ACC112 (cell line): ENCODE results near the gene HSBP1L1.
"Not testable (repeated sequence)": the region's sequence is repeated elsewhere in the genome, so short reads cannot be mapped to it uniquely, and the experiment has no call there.

Experiments used
- H2AFZ ChIP-seq: fragments of 200-600 bp; sonication (generic); one replicate; pipeline ENCODE4 v1.6.0; 2017; ENCODE audit warnings: antibody characterized with exemption, low read length; ENCODE audit not compliant: unreplicated experiment
- H3K27ac ChIP-seq: fragments of 200-600 bp; sonication (generic); 2 replicates; pipeline ENCODE4 v1.5.1; 2014; ENCODE audit warnings: low read depth, mild to moderate bottlenecking, antibody characterized with exemption, low read length, moderate library complexity
- H3K27me3 ChIP-seq: fragments of 200-600 bp; sonication (generic); 2 replicates; pipeline ENCODE4 v1.6.1; 2014; ENCODE audit warnings: mild to moderate bottlenecking, antibody characterized with exemption, low read length, moderate library complexity, mixed read lengths; ENCODE audit not compliant: insufficient read depth
- H3K36me3 ChIP-seq: fragments of 200-600 bp; sonication (generic); 2 replicates; pipeline ENCODE4 v1.6.1; 2016; ENCODE audit warnings: mild to moderate bottlenecking, antibody characterized with exemption, low read length, moderate library complexity, mixed read lengths; ENCODE audit not compliant: insufficient read depth
- H3K4me1 ChIP-seq: fragments of 200-600 bp; sonication (generic); one replicate; pipeline ENCODE4 v1.6.1; 2016; ENCODE audit warnings: low read length, mixed read lengths; ENCODE audit not compliant: insufficient read depth, unreplicated experiment, control insufficient read depth
- H3K4me3 ChIP-seq: fragments of 200-600 bp; sonication (generic); 2 replicates; pipeline ENCODE4 v1.5.1; 2014; ENCODE audit warnings: mild to moderate bottlenecking, low read depth, low read length
- H3K79me2 ChIP-seq: fragments of 200-600 bp; sonication (generic); one replicate; pipeline ENCODE4 v1.6.0; 2016; ENCODE audit warnings: low read length; ENCODE audit not compliant: control insufficient read depth, unreplicated experiment, insufficient read depth

HSBP1L1 gene

DNA sequence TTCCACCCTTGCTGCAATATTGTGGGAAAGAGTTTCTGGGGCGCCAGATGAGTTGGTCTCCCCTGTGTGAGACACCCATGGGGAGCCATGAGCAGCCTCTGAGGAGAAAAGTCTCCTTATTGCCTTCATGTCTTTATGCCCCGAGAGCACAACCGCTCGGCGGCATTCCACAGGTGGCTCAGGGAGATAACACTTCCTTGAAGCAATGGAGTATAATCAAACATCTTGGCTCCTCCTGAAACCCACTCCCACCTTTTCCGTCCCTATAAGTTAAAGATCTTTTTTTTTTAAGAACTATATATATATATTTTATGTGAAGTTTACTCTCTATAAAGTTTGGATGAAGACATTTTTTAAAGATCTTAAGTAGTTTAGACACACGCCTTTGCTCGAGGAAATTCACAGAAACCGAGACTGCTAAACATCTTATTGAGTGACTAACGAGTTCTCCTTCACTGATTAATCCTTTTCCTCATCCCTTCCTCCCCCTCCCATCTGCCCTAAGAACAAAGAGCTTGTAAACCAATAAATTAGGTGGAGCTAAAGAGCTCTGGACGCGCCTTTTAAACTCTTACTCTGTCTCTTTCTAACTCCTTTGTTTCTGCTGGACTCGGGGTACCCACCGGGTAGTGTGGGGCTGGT, 47.2 kb downstream of the HSBP1L1 start:
- H3K79me2 ChIP-seq, H3K4me3 ChIP-seq, H2AFZ ChIP-seq, H3K27me3 ChIP-seq, H3K36me3 ChIP-seq, H3K27ac ChIP-seq: not testable (repeated sequence)
- H3K4me1 ChIP-seq: peaks cover 18% of the 10 kb centered on the region

DNA sequence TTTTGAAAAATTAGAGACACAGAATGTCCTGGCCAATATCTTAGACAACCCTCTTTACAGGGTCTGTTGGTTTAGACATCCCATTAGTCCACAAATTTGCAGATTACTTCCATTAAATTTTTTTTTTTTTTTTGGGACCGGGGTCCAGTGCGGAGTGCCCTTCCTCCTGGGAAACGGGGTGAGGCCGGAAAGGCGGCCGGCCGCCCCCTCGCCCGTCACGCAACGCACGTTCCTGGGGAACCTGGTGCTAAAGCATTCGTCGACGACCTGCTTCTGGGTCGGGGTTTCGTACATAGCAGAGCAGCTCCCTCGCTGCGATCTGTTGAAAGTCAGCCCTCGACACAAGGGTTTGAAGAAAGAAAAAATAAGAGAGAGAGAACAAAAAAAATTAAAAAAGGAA, 48.3 kb downstream of the HSBP1L1 start:
- Histone ChIP-seq H2AFZ (no peak overlapping the region), H3K27me3 (no peaks in the 10 kb centered on the region), H3K4me3 (no peak overlapping the region), H3K4me1 (peaks cover 18% of the 10 kb centered on the region), H3K79me2 (no peaks in the 10 kb centered on the region), H3K27ac (no peak overlapping the region), H3K36me3 (no peaks in the 10 kb centered on the region)
